ENCODE data around the gene GRIN1.

Gene GRIN1

GRCh38 chr9:137138722-137139467 lies at the start of gene GRIN1:
GRIN1 (plus strand) TSS chr9:137139154; CDS start chr9:137139487, 333 bp downstream.
- no peak for DNase-seq (ENCODE audit: low read depth, low spot score)
- H3K27ac ChIP-seq = no peak within 1 kb of the TSS

GRCh38 chr9:137089232-137089947 lies 49.6 kb upstream of the GRIN1 start:
- H3K27ac ChIP-seq = no peak overlapping the region
- no peak for DNase-seq (ENCODE audit: low read depth, low spot score)

- DNase-seq (ENCODE audit: low read depth, low spot score) = no peak
- H3K27ac ChIP-seq = no peak overlapping the region
Observed at GRCh38 chr9:137095664-137096517, 43.1 kb upstream of the GRIN1 start.

- H3K27ac ChIP-seq = no peak overlapping the region
- no peak for DNase-seq (ENCODE audit: low read depth, low spot score)
Observed at GRCh38 chr9:137096785-137097546, 42.0 kb upstream of the GRIN1 start.

- no peak for DNase-seq (ENCODE audit: low read depth, low spot score)
- H3K27ac ChIP-seq = no peak overlapping the region
Observed at GRCh38 chr9:137097761-137098462, 41.0 kb upstream of the GRIN1 start.

GRCh38 chr9:137099231-137099630 lies 39.7 kb upstream of the GRIN1 start:
- no peak overlapping the region for H3K27ac ChIP-seq

GRCh38 chr9:137103206-137103999 lies 35.6 kb upstream of the GRIN1 start:
- no peak overlapping the region for H3K27ac ChIP-seq
- no peak for DNase-seq (ENCODE audit: low read depth, low spot score)

More at GRCh38 chr9:137099231-137099630, 39.7 kb upstream of the GRIN1 start:
- DNase-seq (ENCODE audit: low read depth, low spot score) = no peak

- no peak for DNase-seq (ENCODE audit: low read depth, low spot score)
- no peak overlapping the region for H3K27ac ChIP-seq
Observed at GRCh38 chr9:137105814-137106661, 32.9 kb upstream of the GRIN1 start.

GRCh38 chr9:137106662-137107250 lies 32.2 kb upstream of the GRIN1 start:
- no peak overlapping the region for H3K27ac ChIP-seq
- no peak for DNase-seq (ENCODE audit: low read depth, low spot score)

- no peak for DNase-seq (ENCODE audit: low read depth, low spot score)
- no peak overlapping the region for H3K27ac ChIP-seq
Observed at GRCh38 chr9:137107312-137107921, 31.5 kb upstream of the GRIN1 start.

- DNase-seq (ENCODE audit: low read depth, low spot score) = no peak
- H3K27ac ChIP-seq = no peak overlapping the region
Observed at GRCh38 chr9:137107982-137108381, 31.0 kb upstream of the GRIN1 start.

- no peak for DNase-seq (ENCODE audit: low read depth, low spot score)
- no peak overlapping the region for H3K27ac ChIP-seq
Observed at GRCh38 chr9:137108608-137109249, 30.2 kb upstream of the GRIN1 start.

- no peak overlapping the region for H3K27ac ChIP-seq
- DNase-seq (ENCODE audit: low read depth, low spot score) = no peak
Observed at GRCh38 chr9:137109250-137110146, 29.5 kb upstream of the GRIN1 start.

- no peak for DNase-seq (ENCODE audit: low read depth, low spot score)
- no peak overlapping the region for H3K27ac ChIP-seq
Observed at GRCh38 chr9:137110147-137110910, 28.6 kb upstream of the GRIN1 start.

All from epithelial cell of prostate (primary cell).